Stimulated activated CD4-positive, alpha-beta T cell treated with anti-CD3 and anti-CD28 coated beads, Interleukin-1b, Interleukin-23, amount 100 ng/mL, for 48 hours (primary cell): ENCODE data around the gene WHRN.

Experiments used
- DNase-seq: peaks from one replicate; pipeline ENCODE4 v3.0.0-alpha.2; 2020

The WHRN gene

GRCh38 chr9:114446036-114446435 lies 59.2 kb downstream of the WHRN start:
- DNase-seq = no peak

GRCh38 chr9:114445616-114446015 lies 59.7 kb downstream of the WHRN start:
- DNase-seq = no peak

- no peak for DNase-seq
Observed at GRCh38 chr9:114442022-114442421, 63.3 kb downstream of the WHRN start.

- DNase-seq = no peak
Observed at GRCh38 chr9:114437401-114437893, 67.8 kb downstream of the WHRN start.

GRCh38 chr9:114434878-114435311 lies 70.4 kb downstream of the WHRN start:
- no peak for DNase-seq

- no peak for DNase-seq
Observed at GRCh38 chr9:114433720-114434255, 71.5 kb downstream of the WHRN start.

GRCh38 chr9:114433086-114433485 lies 72.2 kb downstream of the WHRN start:
- DNase-seq = no peak

GRCh38 chr9:114432323-114433067 lies 72.8 kb downstream of the WHRN start:
- DNase-seq = no peak

- DNase-seq = no peak
Observed at GRCh38 chr9:114431770-114432169, 73.5 kb downstream of the WHRN start.

- no peak for DNase-seq
Observed at GRCh38 chr9:114431003-114431402, 74.3 kb downstream of the WHRN start.

GRCh38 chr9:114430457-114430856 lies 74.8 kb downstream of the WHRN start:
- no peak for DNase-seq

- no peak for DNase-seq
Observed at GRCh38 chr9:114429488-114429887, 75.8 kb downstream of the WHRN start.

- no peak for DNase-seq
Observed at GRCh38 chr9:114428466-114428865, 76.8 kb downstream of the WHRN start.

GRCh38 chr9:114427644-114428043 lies 77.6 kb downstream of the WHRN start:
- no peak for DNase-seq

- no peak for DNase-seq
Observed at GRCh38 chr9:114426046-114426948, 79.0 kb downstream of the WHRN start.

- DNase-seq = no peak
Observed at GRCh38 chr9:114425126-114425525, 80.1 kb downstream of the WHRN start.

GRCh38 chr9:114424126-114424525 lies 81.1 kb downstream of the WHRN start:
- no peak for DNase-seq

- no peak for DNase-seq
Observed at GRCh38 chr9:114423181-114423580, 82.1 kb downstream of the WHRN start.

GRCh38 chr9:114421147-114421546 lies 84.1 kb downstream of the WHRN start:
- no peak for DNase-seq

GRCh38 chr9:114419796-114420195 lies 85.5 kb downstream of the WHRN start:
- no peak for DNase-seq

GRCh38 chr9:114418053-114418452 lies 87.2 kb downstream of the WHRN start:
- no peak for DNase-seq

- DNase-seq = no peak
Observed at GRCh38 chr9:114417511-114417910, 87.8 kb downstream of the WHRN start.

- DNase-seq = no peak
Observed at GRCh38 chr9:114416906-114417305, 88.4 kb downstream of the WHRN start.

GRCh38 chr9:114416290-114416689 lies 89.0 kb downstream of the WHRN start:
- no peak for DNase-seq
